ENCODE data around the gene GPR42.

GPR42 gene

GRCh38 chr19:35388277-35389054 is 17.6 kb downstream of the GPR42 start:
- H3K4me3 ChIP-seq (replicated peaks; ENCODE audit: low read depth, low read length): no peak overlapping the region
- TF ChIP-seq CTCF (IDR thresholded peaks at IDR 0.05; ENCODE audit: low read depth, low read length, missing control alignments): no peak
- no peak for DNase-seq (ENCODE audit: extremely low read depth, low read depth)

GRCh38 chr19:35389192-35389861 is 18.5 kb downstream of the GPR42 start:
- TF ChIP-seq CTCF (IDR thresholded peaks at IDR 0.05; ENCODE audit: low read depth, low read length, missing control alignments): no peak
- H3K4me3 ChIP-seq (replicated peaks; ENCODE audit: low read depth, low read length): no peak overlapping the region
- DNase-seq (ENCODE audit: extremely low read depth, low read depth): no peak

GRCh38 chr19:35392742-35393715 is 22.2 kb downstream of the GPR42 start:
- TF ChIP-seq CTCF (IDR thresholded peaks at IDR 0.05; ENCODE audit: low read depth, low read length, missing control alignments): no peak
- no peak for DNase-seq (ENCODE audit: extremely low read depth, low read depth)
- H3K4me3 ChIP-seq (replicated peaks; ENCODE audit: low read depth, low read length): no peak overlapping the region

GRCh38 chr19:35395382-35396199 is 24.7 kb downstream of the GPR42 start:
- no peak for DNase-seq (ENCODE audit: extremely low read depth, low read depth)
- TF ChIP-seq CTCF (IDR thresholded peaks at IDR 0.05; ENCODE audit: low read depth, low read length, missing control alignments): no peak
- H3K4me3 ChIP-seq (replicated peaks; ENCODE audit: low read depth, low read length): no peak overlapping the region

GRCh38 chr19:35396240-35396885 is 25.5 kb downstream of the GPR42 start:
- no peak for DNase-seq (ENCODE audit: extremely low read depth, low read depth)
- TF ChIP-seq CTCF (IDR thresholded peaks at IDR 0.05; ENCODE audit: low read depth, low read length, missing control alignments): no peak

More at GRCh38 chr19:35396240-35396885, 25.5 kb downstream of the GPR42 start:
- H3K4me3 ChIP-seq (replicated peaks; ENCODE audit: low read depth, low read length): no peak overlapping the region
